UCSD-AML1 (cell line): ENCODE data around the gene GATB.

ENCODE experiments used
- DNase-seq: peaks from one replicate; lab custom pipeline; 2025; ENCODE audit not compliant: unreplicated experiment; lab: John Stamatoyannopoulos, UW

The GATB gene

DNA sequence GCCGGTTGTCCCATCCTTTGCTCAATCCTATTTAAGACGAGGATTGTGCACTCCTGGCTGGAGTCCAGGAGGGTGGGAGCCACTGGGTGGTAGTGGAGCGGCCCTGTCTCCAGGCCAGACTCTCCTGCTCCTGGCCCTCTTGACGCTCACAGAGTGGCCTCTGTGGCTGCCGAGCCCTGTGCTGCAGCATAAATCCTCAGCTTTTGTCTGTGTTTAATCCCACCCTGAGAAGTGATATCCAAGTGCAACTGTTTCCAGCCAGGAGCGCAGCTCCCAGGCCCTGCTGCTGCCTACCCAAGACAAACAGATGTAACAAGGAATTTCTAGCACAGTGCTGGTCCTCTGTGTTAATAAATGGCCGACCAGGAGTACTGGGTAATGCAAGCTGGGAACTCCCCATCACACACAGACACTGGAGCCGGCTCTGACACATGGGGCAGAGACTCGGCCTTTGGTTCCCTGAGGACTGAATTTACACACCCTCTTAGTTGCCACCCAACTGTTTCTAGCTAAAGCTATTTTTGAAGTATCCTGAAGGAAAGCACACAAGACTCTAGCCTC lies 85.3 kb downstream of the GATB start:
- DNase-seq = no peak

GRCh38 chr4:151674804-151675391 lies 85.9 kb downstream of the GATB start:
- DNase-seq = no peak

GRCh38 chr4:151673908-151674520 lies 86.8 kb downstream of the GATB start:
- DNase-seq = no peak

DNA sequence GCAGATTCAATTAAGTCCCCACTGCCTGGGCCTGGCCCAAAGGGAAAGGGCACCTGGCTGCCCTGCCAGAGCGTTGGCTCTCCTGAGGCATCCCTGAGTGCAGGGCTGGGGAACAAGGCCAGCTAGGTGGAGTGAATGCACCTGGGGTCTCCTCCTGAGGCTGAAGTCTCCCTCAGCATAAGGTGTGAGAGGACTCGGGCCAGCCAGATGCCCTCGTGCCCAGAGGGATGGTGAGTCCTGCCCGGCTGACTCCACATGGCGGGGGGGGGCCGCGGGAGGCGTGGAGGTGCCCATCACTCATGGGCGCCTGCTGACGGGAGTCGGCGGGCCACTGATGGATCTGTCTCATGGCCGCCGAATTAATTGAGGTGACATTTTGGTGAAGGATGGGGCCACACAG lies 87.8 kb downstream of the GATB start:
- DNase-seq = no peak

GRCh38 chr4:151671541-151672059 lies 89.2 kb downstream of the GATB start:
- DNase-seq = peak; percentile 23

DNA sequence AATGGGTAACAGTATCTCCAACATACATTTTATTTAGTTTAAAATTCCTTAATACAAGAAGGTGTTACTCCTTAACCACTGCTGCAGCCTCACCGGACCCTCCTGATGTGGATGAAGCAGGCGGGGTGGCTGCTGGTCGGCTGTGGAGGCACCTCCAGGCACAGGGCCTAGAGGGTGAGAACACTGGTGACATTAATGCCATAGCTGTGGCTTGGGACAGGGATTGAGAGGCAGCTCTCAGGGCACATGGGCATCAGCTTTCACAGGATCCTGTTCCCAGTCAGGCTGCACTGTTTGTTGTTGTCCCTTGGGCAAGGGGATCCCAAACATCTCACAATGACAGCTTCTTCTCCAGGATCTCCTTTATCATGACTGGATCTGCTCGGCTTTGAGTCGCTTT lies 90.0 kb downstream of the GATB start:
- no peak for DNase-seq

GRCh38 chr4:151669990-151670389 lies 90.8 kb downstream of the GATB start:
- no peak for DNase-seq

DNA sequence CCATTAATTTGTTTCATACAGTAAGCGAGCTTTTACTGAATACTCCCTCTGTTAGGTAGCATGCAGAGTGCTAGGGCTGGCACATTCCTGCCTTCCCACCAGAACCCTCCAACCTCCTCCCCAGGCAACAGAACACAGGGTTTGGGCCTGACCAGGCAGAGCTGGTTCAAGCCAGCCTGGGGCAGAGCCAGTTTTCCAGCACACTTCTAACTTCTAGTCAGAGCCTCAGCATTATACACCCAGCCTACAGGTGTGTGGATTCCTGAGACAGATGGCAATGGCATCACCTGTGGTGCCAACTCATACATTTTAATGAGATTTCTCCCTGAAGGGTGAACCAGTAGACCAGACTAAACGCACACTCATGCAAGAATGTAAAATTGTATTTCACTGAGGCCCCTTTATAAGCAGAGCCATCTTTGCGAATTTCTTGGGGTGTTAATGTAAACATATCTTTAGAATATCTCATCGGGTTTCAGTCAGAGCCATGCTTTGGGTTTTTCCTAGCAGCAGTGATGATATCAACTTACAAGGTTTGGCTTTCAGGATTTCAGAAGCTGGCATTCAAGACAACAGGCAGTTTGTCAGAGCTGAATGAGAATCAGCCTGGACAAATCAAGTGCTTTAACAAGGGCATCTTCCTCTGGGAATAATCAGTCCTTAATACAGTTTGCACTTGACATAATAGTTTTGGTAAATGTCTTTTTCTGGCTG lies 92.0 kb downstream of the GATB start:
- DNase-seq = no peak

DNA sequence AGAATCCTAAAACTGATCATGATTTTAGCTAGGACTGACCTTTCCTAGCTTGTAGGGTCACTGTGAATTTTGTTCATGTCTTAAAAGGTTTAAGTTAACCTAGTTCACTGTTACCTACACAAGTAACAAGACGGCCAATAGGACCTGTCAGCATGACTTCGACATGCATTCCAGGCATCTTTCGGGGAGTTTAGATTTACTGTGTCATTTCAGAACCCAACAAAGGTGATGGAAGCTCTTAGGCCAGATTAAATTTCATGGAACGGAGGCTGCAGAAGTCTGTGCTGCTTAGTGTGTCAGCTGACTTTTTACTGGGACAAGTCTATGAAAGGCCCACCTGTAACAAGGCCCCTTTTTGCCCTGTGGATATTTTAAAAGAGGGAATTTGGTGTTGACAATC lies 93.1 kb downstream of the GATB start:
- no peak for DNase-seq

GRCh38 chr4:151667048-151667447 lies 93.8 kb downstream of the GATB start:
- no peak for DNase-seq

- DNase-seq = no peak
Observed at GRCh38 chr4:151666501-151666900, 94.3 kb downstream of the GATB start.

GRCh38 chr4:151665785-151666127 lies 95.1 kb downstream of the GATB start:
- no peak for DNase-seq

DNA sequence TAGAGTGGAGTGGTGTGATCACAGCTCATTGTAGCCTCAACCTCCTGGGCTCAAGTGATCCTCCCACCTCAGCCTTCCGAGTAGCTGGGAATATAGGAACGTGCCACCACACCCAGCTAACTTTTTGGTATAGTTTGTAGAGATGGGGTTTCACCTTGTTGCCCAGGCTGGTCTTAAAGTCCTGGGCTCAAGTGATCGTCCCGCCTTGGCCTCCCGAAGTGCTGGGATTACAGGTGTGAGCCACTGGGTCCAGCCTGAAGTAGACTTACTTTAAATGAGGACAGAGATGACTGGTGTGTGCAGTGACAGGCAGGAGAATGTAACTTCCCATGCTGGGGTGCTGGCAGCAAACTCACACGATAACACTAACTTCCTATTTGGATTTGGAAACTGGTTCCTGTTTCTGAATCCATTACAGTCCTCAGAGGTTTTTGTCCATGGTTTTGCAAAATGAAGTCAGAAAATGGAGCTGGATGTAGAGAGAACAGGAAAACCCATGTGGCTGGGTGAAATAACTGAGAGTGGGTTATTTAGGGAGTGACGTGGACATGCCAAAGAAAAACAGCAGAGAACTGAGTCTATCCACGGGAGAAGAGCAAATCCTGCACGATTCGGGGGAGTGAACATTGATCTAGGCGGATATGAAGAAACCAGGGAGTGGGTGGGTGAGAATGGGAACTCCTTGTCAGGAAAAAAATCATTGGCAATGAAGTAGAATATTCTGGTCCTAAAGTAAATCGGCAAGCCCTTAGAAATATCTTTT lies 95.6 kb downstream of the GATB start:
- DNase-seq = no peak

GRCh38 chr4:151664289-151664688 lies 96.5 kb downstream of the GATB start:
- DNase-seq = no peak

GRCh38 chr4:151663109-151663508 lies 97.7 kb downstream of the GATB start:
- DNase-seq = no peak

GRCh38 chr4:151661873-151662272 lies 98.9 kb downstream of the GATB start:
- no peak for DNase-seq

DNA sequence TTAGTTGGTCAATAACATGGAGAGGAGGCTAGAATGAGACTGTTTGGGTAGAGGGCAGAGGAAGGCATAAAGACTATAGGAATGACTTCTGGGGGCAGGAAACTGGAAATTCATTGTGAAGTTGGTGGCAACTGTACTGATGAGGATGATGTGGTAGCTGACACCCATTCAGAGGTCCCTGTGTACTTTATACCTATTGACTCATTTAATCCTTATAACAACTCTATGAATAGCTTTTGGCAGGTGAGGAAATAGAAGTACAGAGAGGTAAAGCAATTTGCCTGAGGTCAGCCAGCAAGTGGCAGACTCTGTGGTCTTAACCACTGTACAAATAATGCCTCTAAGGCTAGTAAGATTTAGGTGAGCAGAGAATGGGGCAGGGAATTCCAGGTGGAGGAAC lies 100.1 kb downstream of the GATB start:
- DNase-seq = no peak

GRCh38 chr4:151659601-151660364 lies 101.0 kb downstream of the GATB start:
- DNase-seq = no peak

- DNase-seq = no peak
Observed at GRCh38 chr4:151658959-151659600, 101.7 kb downstream of the GATB start.

- DNase-seq = no peak
Observed at GRCh38 chr4:151657896-151658295, 102.9 kb downstream of the GATB start.
